ENCODE results near the gene CKMT1B.
"Not testable (repeated sequence)": the region's sequence is repeated elsewhere in the genome, so short reads cannot be mapped to it uniquely, and the experiment has no call there.

Gene CKMT1B

DNA sequence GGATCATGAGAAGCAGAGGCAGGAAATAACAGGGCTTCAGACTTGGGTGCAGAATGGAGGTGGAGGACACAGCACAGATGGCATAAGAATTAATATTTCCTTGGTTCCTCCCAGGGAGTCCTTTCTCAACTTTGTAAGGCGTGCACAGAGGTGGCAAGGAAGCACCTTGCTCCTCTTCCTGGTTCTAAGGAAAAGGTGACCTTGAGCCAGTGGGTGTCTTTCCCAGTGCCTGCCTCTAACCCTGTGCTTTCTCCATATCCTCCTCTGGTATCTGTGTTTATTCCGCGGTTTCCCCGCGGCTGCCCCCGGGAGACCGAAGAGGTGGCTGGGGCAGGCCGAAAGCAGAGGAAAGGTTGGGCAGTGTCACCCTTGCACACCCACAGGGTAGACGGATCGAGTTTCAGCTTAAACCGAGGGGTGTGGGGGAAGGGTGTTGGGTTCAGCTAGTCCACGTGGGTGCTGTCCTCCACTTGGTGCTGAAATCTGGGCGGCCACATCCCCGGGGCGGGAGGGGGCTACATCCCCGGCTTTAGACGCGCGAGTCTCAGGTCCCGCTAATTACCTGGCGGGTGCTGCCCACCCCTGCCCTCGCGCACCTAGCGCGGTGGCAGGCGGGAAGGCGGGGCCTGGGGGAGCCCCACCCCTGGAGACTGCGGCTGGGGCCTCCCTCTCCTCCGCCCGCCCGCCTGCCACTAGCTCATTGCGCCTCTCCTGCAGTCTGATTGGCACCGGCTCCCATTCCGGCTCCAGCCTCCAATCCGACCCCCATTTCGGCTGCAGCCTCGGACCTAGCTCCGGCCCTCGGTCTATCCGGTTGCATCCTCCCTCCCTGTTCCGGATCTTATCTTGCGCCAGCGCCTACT lies at the start of gene CKMT1B:
Gene CKMT1B, plus strand, starts transcription at position 700 of the 863 bp plus-strand sequence. CDS start 192 bp downstream, outside the sequence.
- TF ChIP-seq GATA3, GATA2 (IDR thresholded peaks at IDR 0.05; ENCODE audit: low read depth, low read length): not testable (repeated sequence)

DNA sequence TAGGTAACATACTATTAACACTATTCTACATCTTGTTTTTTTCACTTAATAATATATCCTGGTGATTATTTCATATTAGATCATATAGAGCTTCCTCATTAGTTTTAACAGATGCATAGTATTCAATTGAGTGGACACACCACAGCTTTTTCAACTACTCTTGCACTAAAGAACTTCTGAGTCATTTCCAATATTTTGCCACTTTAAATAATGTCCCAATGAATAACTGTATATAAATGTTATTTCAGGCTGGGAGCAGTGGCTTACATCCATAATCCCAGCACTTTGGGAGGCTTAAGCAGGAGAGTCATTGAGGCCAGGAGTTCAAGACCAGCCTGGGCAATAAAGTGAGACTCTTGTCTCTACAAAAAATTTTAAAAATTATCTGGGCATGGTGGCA lies 49.6 kb upstream of the CKMT1B start:
- TF ChIP-seq GATA2 (IDR thresholded peaks at IDR 0.05; ENCODE audit: low read depth, low read length) (no peak), GATA3 (IDR thresholded peaks at IDR 0.05; ENCODE audit: low read depth, low read length) (no peak)

GRCh38 chr15:43545426-43545825 lies 48.4 kb upstream of the CKMT1B start:
- TF ChIP-seq GATA2 (IDR thresholded peaks at IDR 0.05; ENCODE audit: low read depth, low read length) (no peak), GATA3 (IDR thresholded peaks at IDR 0.05; ENCODE audit: low read depth, low read length) (no peak)

GRCh38 chr15:43547539-43547938 lies 46.3 kb upstream of the CKMT1B start:
- TF ChIP-seq GATA3 (IDR thresholded peaks at IDR 0.05; ENCODE audit: low read depth, low read length) (no peak), GATA2 (IDR thresholded peaks at IDR 0.05; ENCODE audit: low read depth, low read length) (no peak)

GRCh38 chr15:43550527-43551363 lies 43.1 kb upstream of the CKMT1B start:
- no peak for TF ChIP-seq GATA2 (IDR thresholded peaks at IDR 0.05; ENCODE audit: low read depth, low read length)
- TF ChIP-seq GATA3 (IDR thresholded peaks at IDR 0.05; ENCODE audit: low read depth, low read length): no peak

- no peak for TF ChIP-seq GATA2 (IDR thresholded peaks at IDR 0.05; ENCODE audit: low read depth, low read length)
- no peak for TF ChIP-seq GATA3 (IDR thresholded peaks at IDR 0.05; ENCODE audit: low read depth, low read length)
Observed at GRCh38 chr15:43552256-43552655, 41.6 kb upstream of the CKMT1B start.

DNA sequence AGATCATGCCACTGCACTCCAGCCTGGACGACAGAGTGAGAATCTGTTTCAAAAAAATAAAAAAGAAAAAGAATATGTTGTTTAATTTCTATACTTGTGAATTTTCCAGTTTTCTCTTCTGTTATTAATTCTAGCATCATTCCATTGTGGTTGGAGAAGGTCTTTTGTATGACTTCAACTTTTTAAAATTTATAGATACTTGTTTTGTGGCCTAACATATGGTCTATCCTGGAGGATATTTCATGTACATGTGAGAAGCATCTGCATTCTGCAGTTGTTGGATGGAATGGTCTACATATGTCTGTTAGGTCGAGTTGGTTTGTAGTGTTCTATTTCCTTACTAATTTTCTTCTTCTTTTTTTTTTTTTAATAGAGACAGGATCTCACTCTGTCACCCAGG lies 40.8 kb upstream of the CKMT1B start:
- TF ChIP-seq GATA2 (IDR thresholded peaks at IDR 0.05; ENCODE audit: low read depth, low read length) (no peak), GATA3 (IDR thresholded peaks at IDR 0.05; ENCODE audit: low read depth, low read length) (no peak)

DNA sequence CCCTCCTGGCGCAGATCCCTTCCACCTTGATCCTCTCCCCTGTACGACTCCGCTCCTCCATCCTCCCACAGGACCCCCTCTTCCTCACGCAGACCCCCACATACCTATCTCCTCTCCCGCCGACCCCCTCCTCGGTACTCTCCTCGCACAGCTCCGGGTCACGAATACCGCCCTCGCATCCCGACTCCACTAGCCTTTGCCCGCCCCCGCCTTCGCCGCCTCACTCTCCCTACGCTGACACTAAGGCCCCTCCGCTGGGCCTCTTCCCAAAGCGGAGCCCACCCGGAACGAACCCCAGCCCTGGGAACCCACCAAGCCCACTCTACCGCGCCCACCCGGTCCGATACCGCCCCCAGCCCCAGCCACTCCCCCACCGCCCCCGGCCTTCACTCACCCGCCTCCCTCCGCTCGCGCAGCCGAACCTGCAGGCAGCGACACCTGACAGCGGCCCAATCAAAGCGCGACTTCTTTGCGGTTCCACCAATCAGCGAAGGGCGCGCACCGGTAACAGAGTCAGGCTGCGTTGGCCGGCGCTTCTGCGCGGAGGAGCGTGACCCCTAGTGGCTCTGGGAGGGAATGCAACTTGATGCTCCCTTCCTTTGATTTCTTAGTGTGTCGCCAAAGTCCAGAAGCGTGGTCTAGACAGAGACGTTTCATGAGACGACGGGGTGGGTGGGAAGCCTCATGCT lies 3.9 kb upstream of the CKMT1B start, which contains the start of gene PPIP5K1:
Gene PPIP5K1, minus strand, starts transcription at position 431 of the 689 bp plus-strand sequence. CDS start 5,704 bp downstream, outside the sequence.
- TF ChIP-seq GATA3, GATA2 (IDR thresholded peaks at IDR 0.05; ENCODE audit: low read depth, low read length): not testable (repeated sequence)

DNA sequence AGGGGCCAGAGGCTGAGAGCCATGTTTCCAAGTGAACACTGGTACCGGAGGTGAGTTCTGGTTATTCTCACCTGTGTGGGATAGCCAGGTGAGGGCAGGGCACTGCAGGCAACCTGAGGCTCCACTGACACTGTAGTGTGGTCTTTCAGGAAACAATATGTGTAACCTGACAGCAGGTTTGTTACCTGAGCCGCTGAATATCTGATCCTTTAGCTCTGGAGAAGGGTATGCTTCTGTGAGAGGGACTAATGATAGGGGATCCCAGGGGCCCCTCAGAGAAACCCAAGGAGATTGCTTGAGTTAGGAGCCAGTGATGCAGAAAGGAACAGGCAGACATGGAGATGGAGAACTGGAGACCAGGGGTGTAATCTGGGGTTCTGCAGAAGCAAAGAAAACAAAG lies 24.9 kb downstream of the CKMT1B start, which contains the start of gene STRC:
Gene STRC, minus strand, starts transcription at position 101 of the 400 bp plus-strand sequence. Its CDS starts 78 bp downstream, at position 23.
- TF ChIP-seq GATA3, GATA2 (IDR thresholded peaks at IDR 0.05; ENCODE audit: low read depth, low read length): not testable (repeated sequence)

GRCh38 chr15:43625106-43625505 lies 31.3 kb downstream of the CKMT1B start:
- TF ChIP-seq GATA2 (IDR thresholded peaks at IDR 0.05; ENCODE audit: low read depth, low read length): no peak
- TF ChIP-seq GATA3 (IDR thresholded peaks at IDR 0.05; ENCODE audit: low read depth, low read length): no peak

All from SH-SY5Y (cell line).